ENCODE results near the gene PILRA.
A peak's percentile ranks its signal among the peaks of the same experiment; 100 is the strongest.

Gene PILRA

GRCh38 chr7:100428199-100428966, 55.1 kb downstream of the PILRA start, which contains the start of gene ZCWPW1:
TSS of gene ZCWPW1 (minus strand) at chr7:100428703. CDS start at chr7:100420649, 8,054 bp downstream.
- no peak for TF ChIP-seq CTCF (IDR thresholded peaks at IDR 0.05; ENCODE audit: low read depth, low read length, missing control alignments)
- H3K4me3 ChIP-seq (ENCODE audit: low read depth, low read length), result peak within 1 kb of the TSS; percentile 94
- DNase-seq (ENCODE audit: low read depth), result peak; percentile 94

DNA sequence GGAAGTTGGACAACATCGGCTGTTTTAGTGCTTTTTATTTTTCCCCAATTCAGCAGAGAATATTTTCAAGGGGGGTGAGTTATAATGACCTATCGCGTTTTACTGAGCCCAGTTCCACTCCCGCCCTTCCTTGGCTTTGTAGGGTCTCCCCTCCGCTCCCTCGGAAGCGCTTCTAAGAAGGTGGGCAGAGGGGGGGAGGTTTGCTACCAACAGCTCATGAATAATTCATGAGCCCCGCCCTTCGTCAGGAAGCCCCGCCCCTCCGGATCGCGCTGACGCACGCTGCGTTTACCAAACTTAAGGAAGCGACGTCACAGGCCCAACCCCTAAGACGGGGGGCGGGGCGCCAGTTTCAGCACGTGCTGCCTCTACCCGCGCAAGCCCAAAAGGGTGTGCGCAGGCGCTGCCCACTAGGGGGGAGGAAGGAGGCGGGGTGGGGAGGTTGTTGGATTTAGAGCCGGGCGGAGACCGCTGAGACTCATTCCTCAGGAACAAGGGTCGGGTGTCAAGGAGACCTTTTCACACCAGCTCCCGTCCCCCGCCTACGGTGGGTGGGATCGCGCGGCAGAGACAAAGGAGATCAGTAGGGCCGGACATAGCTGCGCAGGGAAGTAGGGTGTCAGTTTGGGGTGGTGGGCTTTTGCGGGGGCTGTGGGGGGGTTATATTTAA, 55.8 kb downstream of the PILRA start:
- peak overlapping the region; percentile 94 for H3K4me3 ChIP-seq (ENCODE audit: low read depth, low read length)
- DNase-seq (ENCODE audit: low read depth), result peak; percentile 98
- peak; percentile 12 for TF ChIP-seq CTCF (IDR thresholded peaks at IDR 0.05; ENCODE audit: low read depth, low read length, missing control alignments)

DNA sequence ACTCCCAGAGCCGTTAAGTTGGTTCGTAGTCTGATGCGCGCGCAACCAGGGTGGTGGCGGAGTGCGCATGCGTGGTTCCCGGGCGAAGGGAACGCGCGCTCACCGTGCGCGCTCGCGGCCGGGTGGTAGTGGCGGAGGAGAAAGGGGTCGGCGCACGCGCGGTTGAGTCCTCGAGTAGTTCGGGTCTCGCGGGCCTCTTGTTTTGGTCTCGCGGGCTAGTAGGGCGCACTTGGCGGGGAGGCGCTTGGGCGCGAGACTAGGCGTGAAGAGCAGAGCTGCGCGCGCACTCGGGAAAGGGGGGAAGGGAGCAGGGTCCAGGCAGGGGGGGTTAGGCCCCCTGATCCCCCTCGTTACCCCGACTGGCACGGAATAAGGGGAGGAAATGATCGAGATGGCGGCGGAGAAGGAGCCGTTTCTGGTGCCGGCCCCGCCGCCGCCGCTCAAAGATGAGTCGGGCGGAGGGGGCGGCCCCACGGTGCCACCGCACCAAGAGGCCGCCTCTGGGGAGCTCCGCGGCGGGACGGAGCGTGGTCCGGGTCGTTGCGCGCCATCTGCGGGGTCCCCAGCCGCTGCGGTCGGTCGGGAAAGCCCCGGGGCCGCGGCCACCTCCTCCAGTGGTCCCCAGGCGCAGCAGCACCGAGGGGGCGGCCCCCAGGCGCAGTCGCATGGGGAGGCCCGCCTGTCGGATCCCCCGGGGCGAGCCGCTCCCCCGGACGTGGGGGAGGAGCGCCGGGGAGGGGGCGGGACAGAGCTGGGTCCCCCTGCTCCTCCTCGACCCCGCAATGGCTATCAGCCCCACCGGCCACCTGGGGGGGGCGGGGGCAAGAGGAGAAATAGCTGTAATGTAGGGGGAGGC, 56.6 kb downstream of the PILRA start, which contains the start of gene MEPCE:
Gene MEPCE (plus strand): TSS at position 195 of the 856 bp plus-strand sequence. CDS start 188 bp downstream, at position 383.
- H3K4me3 ChIP-seq (ENCODE audit: low read depth, low read length), result peak within 1 kb of the TSS; percentile 94
- TF ChIP-seq CTCF (IDR thresholded peaks at IDR 0.05; ENCODE audit: low read depth, low read length, missing control alignments), result no peak
- peak; percentile 84 for DNase-seq (ENCODE audit: low read depth)

- DNase-seq (ENCODE audit: low read depth), result no peak
- TF ChIP-seq CTCF (IDR thresholded peaks at IDR 0.05; ENCODE audit: low read depth, low read length, missing control alignments), result no peak
- peak overlapping the region; percentile 94 for H3K4me3 ChIP-seq (ENCODE audit: low read depth, low read length)
These were observed 57.4 kb downstream of the PILRA start for GRCh38 chr7:100430493-100431285.

DNA sequence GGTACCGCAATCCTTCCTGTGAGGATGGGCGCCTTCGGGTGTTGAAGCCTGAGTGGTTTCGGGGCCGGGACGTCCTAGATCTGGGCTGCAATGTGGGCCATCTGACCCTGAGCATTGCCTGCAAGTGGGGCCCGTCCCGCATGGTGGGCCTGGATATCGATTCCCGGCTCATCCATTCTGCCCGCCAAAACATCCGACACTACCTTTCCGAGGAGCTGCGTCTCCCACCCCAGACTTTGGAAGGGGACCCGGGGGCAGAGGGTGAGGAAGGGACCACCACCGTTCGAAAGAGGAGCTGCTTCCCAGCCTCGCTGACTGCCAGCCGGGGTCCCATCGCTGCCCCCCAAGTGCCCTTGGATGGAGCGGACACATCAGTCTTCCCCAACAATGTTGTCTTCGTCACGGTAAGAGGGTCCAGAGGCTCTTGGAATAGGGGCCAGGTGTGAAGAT, 58.0 kb downstream of the PILRA start:
- peak overlapping the region; percentile 94 for H3K4me3 ChIP-seq (ENCODE audit: low read depth, low read length)
- no peak for TF ChIP-seq CTCF (IDR thresholded peaks at IDR 0.05; ENCODE audit: low read depth, low read length, missing control alignments)
- no peak for DNase-seq (ENCODE audit: low read depth)

DNA sequence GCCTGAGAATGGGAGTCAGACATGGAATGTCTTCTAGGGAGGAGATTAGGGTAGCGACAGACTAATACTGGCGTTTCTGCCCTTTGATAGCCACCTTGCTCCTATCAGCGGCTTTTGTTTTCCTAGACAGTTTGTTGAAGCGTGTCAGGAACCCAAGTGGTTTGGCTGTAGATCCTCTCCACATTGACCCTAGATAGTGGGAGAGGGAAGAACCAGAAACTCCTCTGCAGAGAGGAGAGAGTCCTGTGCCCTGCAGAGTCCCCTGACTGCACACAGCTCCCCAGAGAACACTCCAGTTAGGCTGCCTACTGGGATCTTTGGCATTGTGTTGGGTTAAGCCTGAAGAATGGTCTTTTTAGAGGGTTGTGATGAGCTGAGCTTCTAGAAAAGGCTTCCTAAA, 58.8 kb downstream of the PILRA start:
- TF ChIP-seq CTCF (IDR thresholded peaks at IDR 0.05; ENCODE audit: low read depth, low read length, missing control alignments), result no peak
- DNase-seq (ENCODE audit: low read depth), result no peak
- H3K4me3 ChIP-seq (ENCODE audit: low read depth, low read length), result no peak overlapping the region
